COLO829 (cell line): ENCODE results near the gene ALKBH7.

Experiments used
- DNase-seq: peaks from one replicate; pipeline ENCODE4 v3.0.0; 2012; ENCODE audit warnings: low spot score

The ALKBH7 gene

DNA sequence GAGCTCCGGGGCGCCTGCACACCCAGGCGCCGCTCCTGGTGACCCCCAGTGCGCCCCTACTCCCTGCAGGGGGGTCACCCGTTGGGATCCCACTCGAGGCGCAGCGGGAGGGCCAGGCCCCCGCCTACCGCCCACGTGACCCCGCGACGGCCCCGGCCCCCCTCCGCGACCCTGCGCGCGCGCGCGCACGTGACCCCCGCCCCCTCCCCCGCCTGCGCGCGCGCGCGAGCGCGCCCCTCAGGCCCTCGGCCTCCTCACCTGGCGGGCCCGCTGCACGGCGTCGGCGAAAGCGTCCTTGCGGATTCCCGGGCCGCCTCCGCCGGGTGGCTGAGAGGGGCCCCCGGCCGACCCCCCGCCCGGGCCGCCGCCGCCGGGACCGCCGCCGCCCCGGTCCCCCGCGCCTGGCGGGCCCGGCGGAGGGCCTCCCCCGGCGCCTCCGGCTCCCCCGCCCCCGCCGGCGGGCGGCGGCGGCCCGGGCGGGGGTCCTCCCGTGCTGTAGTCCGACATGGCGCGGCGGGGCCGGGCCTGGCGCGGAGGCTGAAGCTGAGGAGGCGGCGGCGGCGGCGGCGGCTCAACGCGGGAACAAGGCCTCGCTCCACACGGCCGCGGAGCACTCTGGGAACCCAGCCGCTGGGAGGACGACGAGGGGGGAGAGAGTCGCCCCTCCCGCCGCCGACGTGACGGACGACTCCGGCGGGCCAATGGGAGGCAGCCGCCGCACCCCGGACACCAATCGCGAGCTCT lies 51.8 kb downstream of the ALKBH7 start, which contains the start of gene KHSRP:
KHSRP (minus strand) TSS at position 617 of the 744 bp plus-strand sequence; CDS start at position 507, 110 bp downstream.
- no peak for DNase-seq
